Measurements from ENCODE around the gene CLDN20.

Gene CLDN20

GRCh38 chr6:155250701-155251381, 13.0 kb upstream of the CLDN20 start:
- in situ Hi-C loops (cut with MboI; ENCODE audit: low sequenced_read_pairs, unreplicated experiment) = loop anchor here (5.0 kb wide), 1 partner anchor 74 kb away; no protein-coding TSS in a partner anchor
- TF ChIP-seq CTCF (IDR thresholded peaks at IDR 0.05; ENCODE audit: borderline replicate concordance, control extremely low read depth, extremely low read depth, insufficient read depth, missing control alignments) = no peak
- DNase-seq (ENCODE audit: low spot score) = no peak

GRCh38 chr6:155252581-155252980, 11.2 kb upstream of the CLDN20 start:
- no peak for DNase-seq (ENCODE audit: low spot score)
- TF ChIP-seq CTCF (IDR thresholded peaks at IDR 0.05; ENCODE audit: borderline replicate concordance, control extremely low read depth, extremely low read depth, insufficient read depth, missing control alignments) = no peak
- in situ Hi-C loops (cut with MboI; ENCODE audit: low sequenced_read_pairs, unreplicated experiment) = loop anchor here (5.0 kb wide), 1 partner anchor 75 kb away; no protein-coding TSS in a partner anchor

GRCh38 chr6:155253337-155253736, 10.5 kb upstream of the CLDN20 start:
- in situ Hi-C loops (cut with MboI; ENCODE audit: low sequenced_read_pairs, unreplicated experiment) = loop anchor here (5.0 kb wide), 1 partner anchor 76 kb away; no protein-coding TSS in a partner anchor
- TF ChIP-seq CTCF (IDR thresholded peaks at IDR 0.05; ENCODE audit: borderline replicate concordance, control extremely low read depth, extremely low read depth, insufficient read depth, missing control alignments) = no peak

GRCh38 chr6:155254139-155254538, 9.7 kb upstream of the CLDN20 start:
- no peak for TF ChIP-seq CTCF (IDR thresholded peaks at IDR 0.05; ENCODE audit: borderline replicate concordance, control extremely low read depth, extremely low read depth, insufficient read depth, missing control alignments)
- in situ Hi-C loops (cut with MboI; ENCODE audit: low sequenced_read_pairs, unreplicated experiment) = loop anchor here (5.0 kb wide), 1 partner anchor 77 kb away; no protein-coding TSS in a partner anchor
- DNase-seq (ENCODE audit: low spot score) = no peak

More at GRCh38 chr6:155253337-155253736, 10.5 kb upstream of the CLDN20 start:
- DNase-seq (ENCODE audit: low spot score) = no peak

GRCh38 chr6:155256122-155256795, 7.6 kb upstream of the CLDN20 start:
- in situ Hi-C loops (cut with MboI; ENCODE audit: low sequenced_read_pairs, unreplicated experiment) = no loop called here
- TF ChIP-seq CTCF (IDR thresholded peaks at IDR 0.05; ENCODE audit: borderline replicate concordance, control extremely low read depth, extremely low read depth, insufficient read depth, missing control alignments) = no peak

GRCh38 chr6:155257796-155258195, 6.0 kb upstream of the CLDN20 start:
- TF ChIP-seq CTCF (IDR thresholded peaks at IDR 0.05; ENCODE audit: borderline replicate concordance, control extremely low read depth, extremely low read depth, insufficient read depth, missing control alignments) = no peak
- in situ Hi-C loops (cut with MboI; ENCODE audit: low sequenced_read_pairs, unreplicated experiment) = no loop called here
- DNase-seq (ENCODE audit: low spot score) = no peak

More at GRCh38 chr6:155256122-155256795, 7.6 kb upstream of the CLDN20 start:
- DNase-seq (ENCODE audit: low spot score) = no peak
